Activated CD4-positive, alpha-beta memory T cell treated with anti-CD3 and anti-CD28 coated beads for 36 hours (primary cell): ENCODE results near the gene SDC3. TPM values are rescaled to one million over a fixed set of nuclear protein-coding genes. Genes with fewer than 3 reads are reported as not detected.

Experiments used
- CTCF ChIA-PET: fragments of 350-600 bp; sonication (Branson Sonifier 250); formaldehyde crosslinking; loops from one replicate; lab custom pipeline; 2021; ENCODE audit warnings: antibody characterized with exemption, inconsistent platforms; lab: Charles Lee
- POLR2A ChIA-PET: fragments of 350-600 bp; sonication (Branson Sonifier 250); formaldehyde crosslinking; loops from one replicate; lab custom pipeline; 2021; ENCODE audit warnings: antibody characterized with exemption; lab: Charles Lee
- DNase-seq: peaks from one replicate; pipeline ENCODE4 v3.0.0-alpha.2; 2020
- H3K27ac Mint-ChIP-seq: one replicate; pipeline ENCODE4 v1.8.0; 2021; ENCODE audit warnings: mixed read lengths
- H3K27me3 Mint-ChIP-seq: one replicate; pipeline ENCODE4 v1.8.0; 2021; ENCODE audit warnings: mixed read lengths
- H3K36me3 Mint-ChIP-seq: one replicate; pipeline ENCODE4 v1.8.0; 2021; ENCODE audit warnings: mixed read lengths
- H3K4me1 Mint-ChIP-seq: one replicate; pipeline ENCODE4 v1.8.0; 2021; ENCODE audit warnings: low read depth, mixed read lengths
- H3K4me3 Mint-ChIP-seq: one replicate; pipeline ENCODE4 v1.8.0; 2021; ENCODE audit warnings: mild to moderate bottlenecking, mixed read lengths
- H3K9me3 Mint-ChIP-seq: one replicate; pipeline ENCODE4 v1.8.0; 2021; ENCODE audit warnings: mixed read lengths
- intact Hi-C: fragments of 100-400 bp; cut with micrococcal nuclease; formaldehyde crosslinking; loops from one replicate; pipeline ENCODE4 v1.15.1; 2023
- total RNA-seq, 2 experiments: library from RNA; stranded (reverse); gene quantifications; one replicate each; pipeline ENCODE4 v1.2.3, GENCODE V29; 2021

Gene SDC3
- total RNA-seq, 2 experiments from 2014 or later, result 0.12 to 0.17 TPM

DNA sequence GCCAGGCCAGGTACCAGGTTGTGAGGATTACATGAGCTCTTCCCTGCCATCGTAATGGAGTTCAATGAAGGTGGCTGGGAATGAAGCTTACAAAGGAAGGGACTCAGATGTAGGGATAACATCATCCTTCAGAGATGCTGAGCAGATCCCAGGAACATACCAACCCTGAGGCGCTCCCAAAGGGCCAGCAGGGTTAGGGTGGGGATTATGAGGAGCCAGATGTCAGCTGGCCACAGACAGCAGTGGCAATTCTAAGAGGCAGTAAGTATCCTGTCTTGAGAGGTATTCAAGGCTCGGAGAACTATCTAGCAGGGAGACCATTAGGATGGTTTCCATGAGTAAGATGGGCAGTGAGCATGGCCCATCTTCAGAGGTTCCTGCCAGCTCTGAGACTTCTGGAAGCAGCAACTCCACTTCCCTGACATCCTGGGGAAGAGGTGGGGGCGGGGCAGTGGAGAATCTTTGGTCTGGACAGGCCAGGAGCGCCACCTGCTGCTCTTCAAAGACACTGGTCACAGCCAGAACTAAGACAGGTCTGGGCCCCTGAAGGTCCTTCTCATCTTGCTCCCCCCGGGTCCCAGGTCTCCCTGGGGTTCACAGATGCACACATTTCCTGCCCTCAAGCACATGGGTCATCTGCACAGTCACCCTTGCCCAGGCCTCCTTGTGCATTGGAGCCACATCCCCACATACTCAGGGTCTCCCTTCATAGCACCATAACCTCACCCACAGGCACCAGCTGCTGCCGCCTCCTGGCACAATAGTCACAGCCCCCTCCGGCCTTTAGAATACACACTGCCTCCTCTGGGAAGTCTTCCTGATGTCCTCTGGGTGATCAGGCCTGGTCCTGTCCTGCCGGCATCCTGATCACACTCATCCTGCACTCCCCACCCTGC is 2.7 kb upstream of the SDC3 start:
- H3K9me3 Mint-ChIP-seq, result no peaks in the 10 kb centered on the region
- ChIA-PET POLR2A (interaction anchor here (0.8 kb wide), 1 partner anchor 110 kb away, joined by 3 read pairs; no protein-coding TSS in a partner anchor), CTCF (interaction anchor here (0.6 to 7.7 kb wide), 23 partner anchors 8 to 198 kb away, joined by 3 to 227 read pairs (median 4); no protein-coding TSS in a partner anchor)
- H3K36me3 Mint-ChIP-seq, result no peaks in the 10 kb centered on the region
- DNase-seq, result peak; percentile 74
- H3K4me3 Mint-ChIP-seq, result no peak overlapping the region
- H3K27ac Mint-ChIP-seq, result no peak overlapping the region
- intact Hi-C loops, result loop anchor here (1.0 kb wide), 3 partner anchors 110 to 193 kb away; no protein-coding TSS in a partner anchor
- peaks cover 8% of the 10 kb centered on the region for H3K4me1 Mint-ChIP-seq
- H3K27me3 Mint-ChIP-seq, result peaks cover 25% of the 10 kb centered on the region

DNA sequence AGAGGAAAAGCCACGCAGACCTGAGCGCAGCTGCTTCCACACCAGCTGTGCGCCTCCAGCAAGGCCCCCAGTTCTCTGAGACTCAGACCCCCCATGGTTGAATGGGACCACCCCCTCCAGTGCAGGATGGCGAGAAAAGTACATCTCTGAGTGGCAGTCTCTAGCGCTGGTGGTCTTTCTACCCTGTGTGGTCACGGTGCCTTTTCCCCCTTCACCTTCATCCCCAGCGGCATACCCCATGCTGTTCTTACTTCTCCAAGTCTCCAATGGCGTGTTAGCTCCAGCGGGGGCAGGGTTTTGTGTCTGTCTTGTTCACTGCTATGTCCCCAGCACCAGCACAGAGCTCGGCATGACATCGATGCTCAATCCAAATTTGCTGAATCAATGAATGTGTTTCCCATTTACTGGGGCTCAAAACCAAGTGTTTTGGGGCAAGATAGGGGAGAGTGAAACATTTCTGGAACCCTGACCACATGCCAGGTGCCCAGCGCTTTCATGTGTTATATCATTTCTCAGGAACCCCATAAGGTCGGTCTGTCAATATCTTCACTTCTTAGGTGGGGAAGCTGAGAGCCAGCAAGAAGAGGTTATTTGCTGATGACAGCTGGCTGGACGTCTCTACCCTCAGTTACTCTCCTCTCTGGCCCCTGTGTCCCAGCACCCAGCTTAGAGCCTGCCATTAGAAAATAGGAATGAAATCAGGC is 959 bp upstream of the SDC3 start:
- no peak for DNase-seq

GRCh38 chr1:30908316-30908695 is 252 bp downstream of the SDC3 start:
- peaks cover 31% of the 10 kb centered on the region for H3K27me3 Mint-ChIP-seq
- ChIA-PET CTCF (interaction anchor here (0.6 to 0.7 kb wide), 2 partner anchors 106 to 190 kb away, joined by 3 read pairs; no protein-coding TSS in a partner anchor), POLR2A (no interaction called here)

More for the DNA sequence above, 959 bp upstream of the SDC3 start:
- peak overlapping the region; percentile 50 for H3K4me3 Mint-ChIP-seq
- no peak overlapping the region for H3K27ac Mint-ChIP-seq
- peaks cover 8% of the 10 kb centered on the region for H3K4me1 Mint-ChIP-seq
- ChIA-PET CTCF (interaction anchor here (3.1 to 7.7 kb wide), 5 partner anchors 11 to 190 kb away, joined by 28 to 227 read pairs (median 36); no protein-coding TSS in a partner anchor), POLR2A (no interaction called here)
- peaks cover 31% of the 10 kb centered on the region for H3K27me3 Mint-ChIP-seq
- H3K9me3 Mint-ChIP-seq, result no peaks in the 10 kb centered on the region
- intact Hi-C loops, result no loop called here
- H3K36me3 Mint-ChIP-seq, result no peaks in the 10 kb centered on the region

GRCh38 chr1:30907481-30908315 is 860 bp downstream of the SDC3 start:
- ChIA-PET CTCF (interaction anchor here (0.6 to 1.2 kb wide), 4 partner anchors 106 to 189 kb away, joined by 3 to 6 read pairs (median 3); no protein-coding TSS in a partner anchor), POLR2A (no interaction called here)
- H3K27me3 Mint-ChIP-seq, result peaks cover 31% of the 10 kb centered on the region

More at GRCh38 chr1:30908316-30908695, 252 bp downstream of the SDC3 start:
- Mint-ChIP-seq H3K9me3 (no peaks in the 10 kb centered on the region), H3K4me1 (peaks cover 8% of the 10 kb centered on the region), H3K27ac (no peak overlapping the region), H3K36me3 (no peaks in the 10 kb centered on the region), H3K4me3 (no peak overlapping the region)
- intact Hi-C loops, result no loop called here
- no peak for DNase-seq

GRCh38 chr1:30906631-30907441 is 1.7 kb downstream of the SDC3 start:
- H3K9me3 Mint-ChIP-seq, result no peaks in the 10 kb centered on the region
- intact Hi-C loops, result no loop called here
- H3K4me3 Mint-ChIP-seq, result peak overlapping the region; percentile 70
- H3K27me3 Mint-ChIP-seq, result peaks cover 31% of the 10 kb centered on the region
- H3K27ac Mint-ChIP-seq, result no peak overlapping the region
- H3K36me3 Mint-ChIP-seq, result no peaks in the 10 kb centered on the region
- H3K4me1 Mint-ChIP-seq, result peaks cover 8% of the 10 kb centered on the region
- ChIA-PET CTCF (interaction anchor here (1.1 to 4.7 kb wide), 3 partner anchors 105 to 188 kb away, joined by 3 to 24 read pairs (median 6); no protein-coding TSS in a partner anchor), POLR2A (no interaction called here)
- DNase-seq, result no peak

More at GRCh38 chr1:30907481-30908315, 860 bp downstream of the SDC3 start:
- Mint-ChIP-seq H3K4me1 (peaks cover 8% of the 10 kb centered on the region), H3K4me3 (peak overlapping the region; percentile 70), H3K27ac (no peak overlapping the region), H3K36me3 (no peaks in the 10 kb centered on the region), H3K9me3 (no peaks in the 10 kb centered on the region)
- intact Hi-C loops, result no loop called here
- DNase-seq, result no peak

DNA sequence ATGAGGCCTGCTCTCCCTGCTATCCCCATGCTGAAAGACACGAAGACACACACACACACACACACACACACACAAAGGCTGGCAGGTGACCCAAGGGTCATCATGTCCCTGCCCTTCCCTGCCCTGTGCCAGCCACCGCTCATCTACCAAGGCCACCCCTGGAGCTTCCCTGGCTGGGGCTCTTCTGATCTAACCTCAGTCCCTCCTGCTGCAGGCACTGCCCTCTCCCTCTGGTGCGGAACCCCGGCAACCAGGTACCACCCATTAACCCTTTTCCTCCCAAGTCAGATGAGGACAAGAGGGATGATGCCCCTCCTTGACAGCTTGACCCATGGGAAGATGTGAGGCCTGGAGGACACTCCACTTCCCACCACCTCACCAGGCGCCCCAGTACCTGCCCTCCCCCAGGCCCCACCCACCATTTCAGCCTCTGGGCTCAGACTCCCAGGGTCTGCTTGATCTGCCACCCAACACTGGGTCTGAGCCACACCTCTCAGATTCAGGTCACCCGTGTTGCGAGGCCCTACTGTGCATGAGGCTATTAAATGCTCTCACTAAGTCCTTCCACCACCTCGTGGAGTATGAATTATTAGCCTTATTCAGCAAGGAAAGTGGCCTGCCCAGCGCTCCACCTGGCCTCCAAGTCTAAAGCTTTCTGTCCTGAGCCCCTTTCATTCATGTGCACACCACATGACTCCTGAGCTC is 2.5 kb downstream of the SDC3 start:
- Mint-ChIP-seq H3K4me1 (peaks cover 8% of the 10 kb centered on the region), H3K9me3 (no peaks in the 10 kb centered on the region), H3K4me3 (no peak overlapping the region), H3K36me3 (no peaks in the 10 kb centered on the region), H3K27ac (no peak overlapping the region), H3K27me3 (peaks cover 31% of the 10 kb centered on the region)
- POLR2A ChIA-PET, result no interaction called here
- DNase-seq, result no peak
- intact Hi-C loops, result no loop called here
- CTCF ChIA-PET, result interaction anchor here (1.1 to 4.7 kb wide), 3 partner anchors 105 to 126 kb away, joined by 3 to 24 read pairs (median 6); no protein-coding TSS in a partner anchor

DNA sequence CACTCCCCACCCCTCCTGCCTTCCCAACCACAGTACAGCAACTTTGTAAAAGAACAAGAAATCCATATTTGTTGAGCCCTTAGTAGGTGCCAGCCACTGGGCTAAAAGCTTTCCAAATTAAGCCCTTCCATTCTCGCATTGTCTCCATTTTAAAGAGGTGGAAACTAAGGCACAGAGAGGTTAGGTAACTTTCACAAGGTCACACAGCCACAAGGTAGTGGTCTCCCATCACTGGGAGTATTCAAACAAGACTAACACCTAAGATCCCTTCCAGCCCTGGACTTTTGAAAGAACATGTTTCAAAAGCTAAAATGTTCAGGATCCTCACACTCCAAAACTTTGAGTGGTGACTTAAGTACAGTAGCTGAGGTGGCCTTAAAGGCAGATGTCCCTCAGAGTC is 3.2 kb downstream of the SDC3 start:
- CTCF ChIA-PET, result interaction anchor here (1.2 to 4.7 kb wide), 3 partner anchors 104 to 187 kb away, joined by 3 to 24 read pairs (median 3); no protein-coding TSS in a partner anchor
- H3K27me3 Mint-ChIP-seq, result peaks cover 26% of the 10 kb centered on the region
- no peak for DNase-seq
- no peak overlapping the region for H3K27ac Mint-ChIP-seq
- no peaks in the 10 kb centered on the region for H3K9me3 Mint-ChIP-seq
- POLR2A ChIA-PET, result no interaction called here
- H3K4me3 Mint-ChIP-seq, result no peak overlapping the region
- intact Hi-C loops, result no loop called here
- peaks cover 8% of the 10 kb centered on the region for H3K4me1 Mint-ChIP-seq
- no peaks in the 10 kb centered on the region for H3K36me3 Mint-ChIP-seq

GRCh38 chr1:30904962-30905335 is 3.6 kb downstream of the SDC3 start:
- H3K27me3 Mint-ChIP-seq, result peaks cover 26% of the 10 kb centered on the region
- no peak overlapping the region for H3K27ac Mint-ChIP-seq

DNA sequence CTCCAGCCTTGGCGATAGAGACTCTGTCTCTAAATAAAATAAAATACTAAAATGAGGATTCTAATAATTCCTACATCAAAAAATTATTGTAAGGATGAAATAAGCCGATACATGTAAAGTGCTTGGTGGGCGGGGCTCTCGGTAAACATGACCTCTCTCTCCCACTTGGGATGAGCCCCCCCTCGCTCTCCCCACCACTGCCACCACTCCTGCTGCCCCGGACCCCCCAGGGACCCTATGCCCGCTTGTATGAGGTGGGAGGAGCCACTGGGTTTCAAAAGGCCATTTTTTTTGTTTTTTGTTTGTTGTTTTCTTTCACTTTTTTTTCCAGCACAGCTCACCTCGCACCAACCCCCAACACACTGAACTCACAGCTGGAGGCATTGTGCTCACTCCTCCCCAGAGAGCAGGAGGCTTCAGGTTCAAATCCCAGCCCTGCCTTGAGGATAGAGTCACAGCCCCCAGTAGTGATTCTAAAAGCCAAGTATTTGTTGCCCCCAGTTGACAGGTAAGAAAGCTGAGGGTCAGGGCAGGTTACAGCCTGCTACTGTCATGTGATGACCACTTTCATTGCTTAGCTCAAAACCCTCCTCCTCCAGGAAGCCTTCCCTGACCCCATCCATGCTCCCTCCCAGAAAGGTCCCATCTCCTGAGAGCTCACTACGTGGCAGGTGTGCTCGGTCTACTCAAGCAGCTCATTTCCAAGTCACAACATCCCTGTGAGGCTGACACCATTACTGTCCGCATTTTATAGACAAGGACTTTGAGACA is 4.2 kb downstream of the SDC3 start:
- Mint-ChIP-seq H3K9me3 (no peaks in the 10 kb centered on the region), H3K27ac (no peak overlapping the region), H3K4me1 (peaks cover 7% of the 10 kb centered on the region), H3K36me3 (no peaks in the 10 kb centered on the region), H3K27me3 (peaks cover 20% of the 10 kb centered on the region), H3K4me3 (no peak overlapping the region)
- intact Hi-C loops, result no loop called here
- ChIA-PET POLR2A (no interaction called here), CTCF (interaction anchor here (0.6 to 4.7 kb wide), 3 partner anchors 103 to 187 kb away, joined by 3 to 24 read pairs (median 5); no protein-coding TSS in a partner anchor)
- no peak for DNase-seq

More at GRCh38 chr1:30904962-30905335, 3.6 kb downstream of the SDC3 start:
- ChIA-PET CTCF (interaction anchor here (1.2 to 4.7 kb wide), 3 partner anchors 103 to 186 kb away, joined by 3 to 24 read pairs (median 3); no protein-coding TSS in a partner anchor), POLR2A (no interaction called here)
- H3K4me1 Mint-ChIP-seq, result peaks cover 8% of the 10 kb centered on the region
- DNase-seq, result no peak
- H3K36me3 Mint-ChIP-seq, result no peaks in the 10 kb centered on the region
- H3K4me3 Mint-ChIP-seq, result no peak overlapping the region
- intact Hi-C loops, result no loop called here
- no peaks in the 10 kb centered on the region for H3K9me3 Mint-ChIP-seq
